H1 (cell line): ENCODE results near the gene SOST. TPM values are rescaled to one million over a fixed set of nuclear protein-coding genes. Genes with fewer than 3 reads are reported as not detected.

Experiments
- BRCA1 ChIP-seq: IDR thresholded peaks from 2 replicates; pipeline ENCODE4 v1.6.1; 2012; ENCODE audit warnings: low read depth, low read length, improper control_type of control experiment
- CTBP2 ChIP-seq: IDR thresholded peaks from 2 replicates; pipeline ENCODE4 v1.7.0; 2011; ENCODE audit warnings: borderline replicate concordance, mild to moderate bottlenecking, moderate library complexity, mixed read lengths, low read length; ENCODE audit not compliant: insufficient read depth, insufficient read length
- JUND ChIP-seq: IDR thresholded peaks from 2 replicates; pipeline ENCODE4 v1.6.1; 2011; ENCODE audit warnings: mild to moderate bottlenecking, improper control_type of control experiment, low read length
- SIN3A ChIP-seq, 2 experiments: IDR thresholded peaks in 1 of 2; conservative IDR thresholded peaks in 1 of 2; 2 replicates each; pipeline ENCODE4 v1.6.1; 2011 to 2012; ENCODE audit warnings: low read length in 2 of 2, improper control_type of control experiment in 1 of 2, low read depth in 1 of 2, mild to moderate bottlenecking in 1 of 2
- SIX5 ChIP-seq: IDR thresholded peaks from 2 replicates; pipeline ENCODE4 v1.6.1; 2011; ENCODE audit warnings: mild to moderate bottlenecking, low read depth, low read length
- TAF7 ChIP-seq: optimal IDR thresholded peaks from 2 replicates; pipeline ENCODE3; 2011; ENCODE audit warnings: low read depth, mild to moderate bottlenecking, inconsistent platforms, low read length, moderate library complexity, borderline replicate concordance
- ZNF274 ChIP-seq: IDR thresholded peaks from 2 replicates; pipeline ENCODE4 v1.7.0; 2012; ENCODE audit warnings: low read length, borderline replicate concordance; ENCODE audit errors: extremely low read depth
- polyA plus RNA-seq, 7 experiments: library from polyadenylated mRNA; depleted of rRNA in 3 of 7; stranded (reverse) in 5 of 7; unstranded in 2 of 7; fragments of >200 nt in 5 of 7; fragments of 200-250 nt in 2 of 7; gene quantifications; 1 replicate in 5 of 7; 2 replicates in 1 of 7; 4 replicates in 1 of 7; pipeline versions ENCODE4 v1.2.1 to v1.2.3, GENCODE V29; 2011 to 2013; ENCODE audit warnings: missing spikeins in 2 of 7, mixed read lengths in 2 of 7
- total RNA-seq: library from RNA; stranded (reverse); fragmentation: NEBNext Ultra II Directional; extraction: Animal tissue kit (Norgen Biotek cat#: 25700); gene quantifications from 2 replicates; pipeline ENCODE4 v1.2.1, GENCODE V29; 2021
- TF ChIP-seq, protein P1 (sequence below): IDR thresholded peaks from 2 replicates; pipeline ENCODE4 v1.6.1; 2012; ENCODE audit warnings: low read length, inconsistent platforms

SOST gene
- total and polyA plus RNA-seq, 2 of the 8 experiments (the other 6 are each of a cell fraction or from before 2014, with no cell fraction given): 0.08 TPM; not detected in 1

DNA sequence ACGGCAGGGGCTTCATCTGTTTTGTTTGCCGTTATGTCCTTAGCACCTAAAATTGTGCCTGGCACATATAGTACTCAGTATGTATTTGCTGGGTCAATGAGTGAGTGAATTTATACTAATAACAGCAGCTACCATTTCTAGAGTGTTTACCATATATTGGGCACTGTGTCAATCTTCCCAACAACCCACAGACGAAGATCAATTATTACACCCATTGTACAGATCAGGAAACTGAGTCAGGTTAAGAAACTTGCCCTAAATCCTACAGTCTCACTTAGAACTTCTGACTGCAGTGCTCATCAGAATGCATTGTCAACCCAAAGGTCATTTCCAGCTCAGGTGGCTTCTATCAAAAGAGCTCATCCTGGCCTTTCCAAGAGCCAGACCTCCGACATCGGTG lies 52.4 kb downstream of the SOST start (continued):
- TF ChIP-seq JUND: no peak
- no peak for TF ChIP-seq CTBP2
- no peak for TF ChIP-seq SIX5
- no peak for TF ChIP-seq TAF7
- TF ChIP-seq SIN3A (conservative IDR thresholded peaks at IDR 0.05 in 1 of 2, IDR thresholded peaks at IDR 0.05 in 1 of 2; ENCODE audit: low read depth in 1 of 2, low read length in 2 of 2): no peak
- TF ChIP-seq, protein P1, sequence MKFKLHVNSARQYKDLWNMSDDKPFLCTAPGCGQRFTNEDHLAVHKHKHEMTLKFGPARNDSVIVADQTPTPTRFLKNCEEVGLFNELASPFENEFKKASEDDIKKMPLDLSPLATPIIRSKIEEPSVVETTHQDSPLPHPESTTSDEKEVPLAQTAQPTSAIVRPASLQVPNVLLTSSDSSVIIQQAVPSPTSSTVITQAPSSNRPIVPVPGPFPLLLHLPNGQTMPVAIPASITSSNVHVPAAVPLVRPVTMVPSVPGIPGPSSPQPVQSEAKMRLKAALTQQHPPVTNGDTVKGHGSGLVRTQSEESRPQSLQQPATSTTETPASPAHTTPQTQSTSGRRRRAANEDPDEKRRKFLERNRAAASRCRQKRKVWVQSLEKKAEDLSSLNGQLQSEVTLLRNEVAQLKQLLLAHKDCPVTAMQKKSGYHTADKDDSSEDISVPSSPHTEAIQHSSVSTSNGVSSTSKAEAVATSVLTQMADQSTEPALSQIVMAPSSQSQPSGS: no peak
- TF ChIP-seq BRCA1: no peak
- TF ChIP-seq ZNF274: no peak

Other genes starting within 250 kb of the SOST start
- 137 and 143 TPM in 2 replicates for gene ETV4, start 212.5 kb downstream of the SOST start, total RNA-seq
- 75.2 and 95.8 TPM in 2 replicates for gene ETV4, start 212.5 kb downstream of the SOST start, polyA plus RNA-seq (2011; rRNA removed)
- not detected in 2 replicates for gene MEOX1, start 96.9 kb downstream of the SOST start, total RNA-seq
- 0.03 TPM in 1 of 2 replicates, not detected in the other for gene MEOX1, start 96.9 kb downstream of the SOST start, polyA plus RNA-seq (2011; rRNA removed)
- gene DUSP3, start 20.2 kb upstream of the SOST start, total RNA-seq: 21.2 and 21.4 TPM in 2 replicates
- 15.1 and 19.9 TPM in 2 replicates for gene DUSP3, start 20.2 kb upstream of the SOST start, polyA plus RNA-seq (2011; rRNA removed)
- gene CFAP97D1, start 21.6 kb upstream of the SOST start, total RNA-seq: 0.07 TPM in 1 of 2 replicates, not detected in the other
- gene CFAP97D1, start 21.6 kb upstream of the SOST start, polyA plus RNA-seq (2011; rRNA removed): 0.02 and 0.03 TPM in 2 replicates
- 5.5 and 6.1 TPM in 2 replicates for gene MPP3, start 74.4 kb upstream of the SOST start, total RNA-seq
- 3.1 and 3.8 TPM in 2 replicates for gene MPP3, start 74.4 kb upstream of the SOST start, polyA plus RNA-seq (2011; rRNA removed)
- not detected in 2 replicates for gene CD300LG, start 88.4 kb upstream of the SOST start, total RNA-seq
- gene CD300LG, start 88.4 kb upstream of the SOST start, polyA plus RNA-seq (2011; rRNA removed): 0.06 and 0.14 TPM in 2 replicates
- gene MPP2, start 148.7 kb upstream of the SOST start, total RNA-seq: 30.9 and 31.6 TPM in 2 replicates
- 33.5 and 34.1 TPM in 2 replicates for gene MPP2, start 148.7 kb upstream of the SOST start, polyA plus RNA-seq (2011; rRNA removed)
- gene PPY, start 183.7 kb upstream of the SOST start, total RNA-seq: not detected in 2 replicates
- gene PPY, start 183.7 kb upstream of the SOST start, polyA plus RNA-seq (2011; rRNA removed): 0.26 TPM in 1 of 2 replicates, not detected in the other
- 0.42 and 0.93 TPM in 2 replicates for gene PYY, start 195.1 kb upstream of the SOST start, total RNA-seq
- 2.7 and 3.4 TPM in 2 replicates for gene PYY, start 195.1 kb upstream of the SOST start, polyA plus RNA-seq (2011; rRNA removed)
- gene NAGS, start 245.8 kb upstream of the SOST start, total RNA-seq: 5.1 TPM in 2 replicates
- 4.0 and 4.4 TPM in 2 replicates for gene NAGS, start 245.8 kb upstream of the SOST start, polyA plus RNA-seq (2011; rRNA removed)